Effector memory CD8-positive, alpha-beta T cell (primary cell): Measurements from ENCODE around the gene TP53I3.

ENCODE experiments used
- ATAC-seq: fragments of 150-1000 bp; cut with Tn5 transposase; replicated peaks from 2 replicates; pipeline ENCODE4 v1.10.0; 2021; ENCODE audit warnings: mild to moderate bottlenecking, moderate library complexity
- DNase-seq, 3 experiments: peaks; one replicate each; pipeline ENCODE4 v3.0.0; 2021
- H3K27ac Mint-ChIP-seq, 2 donors: one replicate each; pipeline ENCODE4 v1.8.0; 2022; ENCODE audit warnings: mild to moderate bottlenecking in 2 of 2, mixed read lengths in 2 of 2, moderate library complexity in 2 of 2
- H3K27me3 Mint-ChIP-seq, 2 donors: one replicate each; pipeline ENCODE4 v1.8.0; 2022; ENCODE audit warnings: mixed read lengths in 2 of 2
- H3K36me3 Mint-ChIP-seq: one replicate; pipeline ENCODE4 v1.8.0; 2022; ENCODE audit warnings: mild to moderate bottlenecking, moderate library complexity, mixed read lengths; ENCODE audit not compliant: insufficient read depth
- H3K4me1 Mint-ChIP-seq, 2 donors: one replicate each; pipeline ENCODE4 v1.8.0; 2022; ENCODE audit warnings: low read depth in 2 of 2, mixed read lengths in 2 of 2
- H3K4me3 Mint-ChIP-seq, 2 donors: one replicate each; pipeline ENCODE4 v1.8.0; 2022; ENCODE audit warnings: mild to moderate bottlenecking in 2 of 2, mixed read lengths in 2 of 2, moderate library complexity in 2 of 2
- H3K9me3 Mint-ChIP-seq, 2 donors: one replicate each; pipeline ENCODE4 v1.8.0; 2022; ENCODE audit warnings: mixed read lengths in 2 of 2
- total RNA-seq, 9 experiments: gene quantifications; one replicate each; lab custom pipeline; 2026; lab: John Stamatoyannopoulos, UW

TP53I3 gene
- total RNA-seq, result 0 to 0.83 (median 0.49) reads per million in 9 experiments

DNA sequence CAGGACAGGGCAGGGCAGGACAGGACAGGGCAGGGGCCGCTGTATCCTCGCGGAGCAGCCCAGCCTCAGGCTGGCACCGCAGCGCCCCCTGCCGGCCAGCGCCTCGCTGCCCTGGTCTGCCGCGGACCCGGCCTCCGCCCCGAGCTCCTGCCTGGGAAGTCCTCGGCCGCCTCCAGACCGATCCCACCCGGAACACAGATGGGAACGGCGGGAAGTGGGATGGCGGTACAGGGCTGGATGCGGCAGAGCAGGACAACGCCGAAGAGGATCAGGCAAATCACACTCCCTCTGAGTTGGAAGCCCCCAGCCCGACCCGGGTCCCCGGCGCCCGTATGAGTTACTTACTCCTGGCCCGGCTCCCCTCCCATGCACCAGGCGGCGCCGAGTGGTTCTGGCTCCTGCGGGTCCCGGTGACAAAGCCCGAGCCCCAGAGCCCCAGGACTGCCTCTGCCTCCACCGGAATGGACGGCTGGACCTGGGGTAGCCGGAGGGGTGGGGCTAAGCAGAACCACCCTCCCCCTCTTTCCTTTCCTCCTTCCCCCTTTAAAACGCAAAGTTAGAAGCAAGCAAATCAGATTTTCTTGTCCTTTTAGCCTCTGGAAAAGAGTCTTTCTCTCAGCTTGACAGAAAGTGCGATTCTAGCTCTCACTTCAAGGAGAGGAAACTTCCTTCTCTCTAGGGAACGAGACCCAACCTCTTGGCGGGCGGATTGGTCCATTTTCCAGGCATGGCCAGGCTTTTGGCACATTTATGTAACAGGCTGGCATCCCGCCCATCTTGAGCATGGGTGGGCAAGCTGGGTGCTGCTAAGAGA is at the start of gene TP53I3:
Gene TP53I3 (minus strand): TSS at position 449 of the 814 bp plus-strand sequence. CDS start 508 bp downstream, outside the sequence.
- Mint-ChIP-seq H3K27ac (peak within 1 kb of the TSS in 1 of 2 donors; percentile 53), H3K4me3 (peak within 1 kb of the TSS; percentile 77 to 85), H3K9me3 (no peaks in the 10 kb centered on the region), H3K36me3 (peaks cover 29% of the 10 kb centered on the region), H3K4me1 (peaks cover 8 to 9% of the 10 kb centered on the region in 2 donors), H3K27me3 (no peaks in the 10 kb centered on the region)
- peak; percentile 79 to 84 (median 83) for DNase-seq
- peak; percentile 95 for ATAC-seq

DNA sequence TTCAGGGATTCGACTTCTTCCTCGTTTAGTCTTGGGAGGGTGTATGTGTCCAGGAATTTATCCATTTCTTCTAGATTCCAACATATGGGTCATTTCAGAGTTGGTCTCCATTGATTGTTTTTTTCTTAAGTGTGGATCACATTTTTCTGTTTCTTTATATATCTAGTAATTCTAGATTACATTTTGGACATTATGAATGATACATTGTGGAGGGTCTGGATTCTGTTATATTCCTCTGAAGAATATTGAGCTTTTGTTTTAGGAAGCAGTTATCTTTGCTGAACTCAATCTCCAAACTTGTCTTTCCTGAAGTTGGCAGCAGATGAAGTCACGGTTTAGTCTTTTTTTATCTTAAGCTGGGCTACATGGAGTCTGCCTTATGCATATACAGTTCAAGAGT is 47.9 kb upstream of the TP53I3 start:
- DNase-seq, result no peak
- Mint-ChIP-seq H3K9me3 (no peaks in the 10 kb centered on the region), H3K36me3 (no peaks in the 10 kb centered on the region), H3K27ac (no peak overlapping the region), H3K4me3 (no peak overlapping the region), H3K27me3 (no peaks in the 10 kb centered on the region), H3K4me1 (no peaks in the 10 kb centered on the region)
- no peak for ATAC-seq

GRCh38 chr2:24125956-24126355 is 41.3 kb upstream of the TP53I3 start:
- H3K27me3 Mint-ChIP-seq, result no peaks in the 10 kb centered on the region
- H3K9me3 Mint-ChIP-seq, result no peaks in the 10 kb centered on the region
- H3K4me1 Mint-ChIP-seq, result peaks cover 7 to 12% of the 10 kb centered on the region in 2 donors
- no peak for DNase-seq
- no peak overlapping the region for H3K27ac Mint-ChIP-seq
- no peaks in the 10 kb centered on the region for H3K36me3 Mint-ChIP-seq
- no peak overlapping the region for H3K4me3 Mint-ChIP-seq
- ATAC-seq, result no peak

GRCh38 chr2:24123922-24124580 is 39.4 kb upstream of the TP53I3 start:
- ATAC-seq (no peak), DNase-seq (no peak)
- H3K4me3 Mint-ChIP-seq, result peak overlapping the region; percentile 83 to 88
- H3K27me3 Mint-ChIP-seq, result no peaks in the 10 kb centered on the region
- peak overlapping the region; percentile 74 to 77 for H3K27ac Mint-ChIP-seq
- H3K36me3 Mint-ChIP-seq, result no peaks in the 10 kb centered on the region
- H3K4me1 Mint-ChIP-seq, result peaks cover 7 to 12% of the 10 kb centered on the region in 2 donors
- H3K9me3 Mint-ChIP-seq, result no peaks in the 10 kb centered on the region

- Mint-ChIP-seq H3K4me3 (peak within 1 kb of the TSS; percentile 83 to 88), H3K4me1 (peaks cover 7 to 12% of the 10 kb centered on the region in 2 donors), H3K36me3 (no peaks in the 10 kb centered on the region), H3K27me3 (no peaks in the 10 kb centered on the region), H3K9me3 (no peaks in the 10 kb centered on the region), H3K27ac (peak within 1 kb of the TSS; percentile 85 to 87)
- DNase-seq (peak; percentile 42 to 51 (median 47)), ATAC-seq (peak; percentile 90)
Observed at GRCh38 chr2:24123195-24123921, 38.7 kb upstream of the TP53I3 start, which contains the start of the genes FAM228B and PFN4. Gene FAM228B, plus strand, starts transcription at chr2:24123469. Its CDS starts 893 bp downstream, at chr2:24124362. Gene PFN4, minus strand, starts transcription at chr2:24123334. Its CDS starts 799 bp downstream, at chr2:24122535.

DNA sequence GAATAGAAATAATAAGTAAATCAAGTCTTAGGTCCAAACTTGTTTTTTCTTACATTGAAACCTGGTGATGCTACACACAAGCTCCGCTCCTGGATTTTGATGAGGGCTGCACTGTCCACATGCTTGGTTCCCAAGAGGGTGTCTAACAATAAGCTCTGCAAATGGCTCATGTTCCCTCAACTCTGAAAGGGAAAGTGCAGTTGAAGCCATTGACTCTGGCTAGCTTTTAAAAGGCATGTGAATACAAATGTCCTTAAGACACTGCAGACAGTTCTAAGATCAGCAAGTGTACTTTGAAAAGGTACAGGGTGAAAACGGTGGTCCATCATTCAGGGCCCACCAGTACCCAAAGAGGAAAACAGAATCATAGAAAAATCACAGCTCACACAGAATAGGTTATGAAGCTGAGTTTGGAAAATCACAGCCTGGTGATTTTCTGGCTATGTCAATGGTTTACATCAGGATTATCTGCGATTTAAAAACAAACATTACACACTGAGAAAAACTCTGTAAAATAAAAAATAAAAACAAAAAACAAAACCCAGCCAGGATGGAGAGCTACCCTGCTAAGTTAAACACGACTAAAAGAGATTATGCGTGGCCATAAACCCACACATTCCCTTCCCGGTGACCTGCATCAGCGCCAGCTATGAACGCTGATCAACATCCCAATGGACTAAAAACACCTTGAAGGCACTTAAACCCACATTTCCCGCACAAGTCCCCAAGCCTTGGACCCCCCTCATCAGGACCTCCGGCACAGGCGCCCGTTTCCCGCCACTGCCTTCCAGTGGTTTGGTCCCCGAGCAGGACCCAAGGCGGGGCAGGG is 37.9 kb upstream of the TP53I3 start:
- Mint-ChIP-seq H3K27me3 (no peaks in the 10 kb centered on the region), H3K27ac (peak overlapping the region; percentile 85 to 87), H3K9me3 (no peaks in the 10 kb centered on the region), H3K36me3 (no peaks in the 10 kb centered on the region), H3K4me1 (peaks cover 7 to 12% of the 10 kb centered on the region in 2 donors), H3K4me3 (peak overlapping the region; percentile 83 to 88)
- no peak for ATAC-seq
- no peak for DNase-seq

DNA sequence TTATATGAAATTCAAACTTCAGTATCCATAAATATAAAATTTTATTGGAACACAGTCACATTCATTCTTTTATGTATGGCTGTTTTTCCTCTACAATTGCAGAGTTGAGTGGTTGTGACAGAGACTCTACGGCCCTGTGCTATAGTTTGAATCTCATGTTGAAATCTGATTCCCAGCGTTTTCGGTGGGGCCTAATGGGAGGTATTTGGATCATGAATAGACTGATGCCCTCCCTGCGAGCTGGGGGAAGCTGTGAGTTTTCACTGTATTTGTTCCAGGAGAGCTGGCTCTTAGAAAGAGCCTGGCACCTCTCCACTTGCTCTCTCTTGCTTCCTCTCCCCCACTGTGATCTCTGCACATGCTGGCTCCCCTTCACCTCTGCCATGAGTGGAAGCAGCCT is 36.8 kb upstream of the TP53I3 start:
- no peak for ATAC-seq
- H3K4me3 Mint-ChIP-seq, result no peak overlapping the region
- peak overlapping the region in 1 of 2 donors; percentile 87 for H3K27ac Mint-ChIP-seq
- no peaks in the 10 kb centered on the region for H3K9me3 Mint-ChIP-seq
- H3K4me1 Mint-ChIP-seq, result peaks cover 7% of the 10 kb centered on the region in 2 donors
- no peaks in the 10 kb centered on the region for H3K27me3 Mint-ChIP-seq
- no peaks in the 10 kb centered on the region for H3K36me3 Mint-ChIP-seq
- DNase-seq, result no peak

DNA sequence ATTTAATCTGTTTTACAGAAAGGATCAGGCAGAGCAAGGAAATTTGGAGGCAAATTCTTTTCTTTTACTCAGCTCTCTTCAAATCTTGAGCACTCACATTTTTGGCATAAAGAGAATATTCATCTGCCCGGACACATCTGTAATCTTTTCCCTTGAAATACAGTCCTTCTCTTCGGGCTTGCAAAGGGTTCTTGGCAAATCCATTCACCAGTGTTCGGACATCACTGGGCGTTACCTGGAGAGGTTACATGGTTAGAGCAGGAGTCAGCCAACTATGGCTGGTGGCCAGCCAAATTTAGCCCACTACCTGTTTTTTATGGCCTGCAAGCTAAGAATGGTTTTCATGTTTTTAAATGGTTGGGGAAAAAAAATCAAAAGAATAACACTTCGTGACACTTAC is 36.4 kb upstream of the TP53I3 start:
- H3K27ac Mint-ChIP-seq, result peak overlapping the region in 1 of 2 donors; percentile 22
- H3K9me3 Mint-ChIP-seq, result no peaks in the 10 kb centered on the region
- no peaks in the 10 kb centered on the region for H3K36me3 Mint-ChIP-seq
- no peaks in the 10 kb centered on the region for H3K27me3 Mint-ChIP-seq
- ATAC-seq, result no peak
- peaks cover 7% of the 10 kb centered on the region in 2 donors for H3K4me1 Mint-ChIP-seq
- no peak overlapping the region for H3K4me3 Mint-ChIP-seq
- DNase-seq, result no peak

- Mint-ChIP-seq H3K27ac (peak overlapping the region in 1 of 2 donors; percentile 85), H3K36me3 (peaks cover 3% of the 10 kb centered on the region), H3K4me3 (no peak overlapping the region), H3K27me3 (no peaks in the 10 kb centered on the region), H3K4me1 (peaks cover 0 to 1% of the 10 kb centered on the region in 2 donors), H3K9me3 (no peaks in the 10 kb centered on the region)
- DNase-seq, result no peak
- ATAC-seq, result no peak
Observed at GRCh38 chr2:24117902-24118301, 33.3 kb upstream of the TP53I3 start.

DNA sequence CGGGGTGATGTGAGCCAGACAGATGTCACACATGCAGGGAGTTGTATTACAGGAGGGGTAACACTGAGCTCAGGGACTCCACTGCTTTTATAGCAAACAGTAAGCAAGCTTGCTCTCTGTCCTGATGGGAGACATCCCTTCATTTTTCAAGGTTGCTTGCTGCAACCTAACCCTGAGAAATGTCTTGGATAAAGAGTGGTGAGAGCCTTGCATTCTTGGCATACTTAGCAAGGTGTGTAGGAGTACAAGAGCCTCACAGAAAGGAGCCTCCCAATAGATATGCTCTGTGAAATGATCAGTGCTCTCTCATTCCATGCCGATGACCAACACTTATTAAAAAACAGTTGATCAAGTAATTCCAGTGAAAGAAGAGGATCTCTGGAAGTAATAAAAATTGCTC is 30.4 kb upstream of the TP53I3 start:
- H3K4me3 Mint-ChIP-seq, result no peak overlapping the region
- ATAC-seq (no peak), DNase-seq (no peak)
- H3K36me3 Mint-ChIP-seq, result peaks cover 3% of the 10 kb centered on the region
- no peaks in the 10 kb centered on the region for H3K27me3 Mint-ChIP-seq
- no peaks in the 10 kb centered on the region for H3K9me3 Mint-ChIP-seq
- no peaks in the 10 kb centered on the region for H3K4me1 Mint-ChIP-seq
- no peak overlapping the region for H3K27ac Mint-ChIP-seq

DNA sequence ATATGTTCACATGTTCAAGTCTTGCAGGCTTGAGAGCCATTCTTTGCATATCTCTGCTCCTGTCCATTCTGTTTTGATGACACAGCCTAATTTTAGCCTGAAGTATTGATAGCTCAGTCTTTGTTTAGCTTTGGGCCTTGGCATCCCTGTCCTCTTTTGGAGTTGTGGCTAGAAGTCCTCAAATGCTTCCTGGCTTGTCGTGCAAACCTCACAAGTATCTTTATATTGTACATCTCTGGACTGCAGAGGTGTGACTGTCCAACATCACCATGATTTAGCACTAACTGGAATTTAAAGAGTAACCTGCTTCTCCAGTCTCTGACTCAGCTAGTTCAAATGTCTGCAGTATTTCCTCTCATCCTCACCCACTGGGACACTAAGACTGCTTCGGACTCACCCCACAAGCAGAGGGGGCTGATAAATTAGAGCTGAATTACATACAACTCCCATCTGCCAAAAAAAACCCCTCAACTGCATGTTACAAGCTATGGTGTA is 26.8 kb upstream of the TP53I3 start:
- Mint-ChIP-seq H3K4me3 (no peak overlapping the region), H3K27me3 (no peaks in the 10 kb centered on the region), H3K36me3 (peaks cover 3% of the 10 kb centered on the region), H3K4me1 (no peaks in the 10 kb centered on the region), H3K9me3 (peaks cover 4 to 11% of the 10 kb centered on the region in 2 donors), H3K27ac (no peak overlapping the region)
- DNase-seq (no peak), ATAC-seq (no peak)

DNA sequence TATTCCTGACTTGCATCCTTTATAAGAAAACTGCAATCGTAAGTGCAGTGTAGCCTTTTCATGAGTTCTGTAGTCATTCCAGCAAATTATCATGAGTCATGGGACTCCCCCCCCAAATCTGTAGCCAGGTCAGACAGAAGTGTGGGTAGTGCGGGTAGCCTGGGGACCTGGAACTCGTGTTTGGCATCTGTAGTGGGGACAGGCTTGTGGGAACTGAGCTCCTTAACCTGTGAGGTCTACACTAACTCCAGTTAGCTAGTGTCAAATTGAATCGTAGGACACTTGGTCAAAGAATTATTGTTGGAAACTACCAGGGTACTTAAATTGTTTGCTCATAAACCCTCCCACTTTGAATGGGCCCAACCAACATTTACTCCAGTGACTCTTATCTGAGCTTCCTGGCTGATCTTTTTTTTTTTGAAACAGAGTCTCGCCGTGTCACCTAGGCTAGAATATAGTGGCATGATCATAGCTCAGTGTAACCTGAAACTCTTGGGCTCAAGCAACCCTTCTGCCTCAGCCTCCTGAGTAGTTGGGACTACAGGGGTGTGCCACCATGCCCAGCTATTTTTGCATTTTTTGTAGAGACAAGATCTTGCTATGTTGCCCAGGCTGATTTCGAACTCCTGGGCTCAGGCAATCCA is 26.1 kb upstream of the TP53I3 start:
- no peak for ATAC-seq
- DNase-seq, result no peak
- H3K27me3 Mint-ChIP-seq, result no peaks in the 10 kb centered on the region
- H3K4me3 Mint-ChIP-seq, result no peak overlapping the region
- peaks cover 3% of the 10 kb centered on the region for H3K36me3 Mint-ChIP-seq
- peaks cover 4 to 11% of the 10 kb centered on the region in 2 donors for H3K9me3 Mint-ChIP-seq
- no peaks in the 10 kb centered on the region for H3K4me1 Mint-ChIP-seq
- H3K27ac Mint-ChIP-seq, result no peak overlapping the region
